Endothelial cell (in vitro differentiated cells): ENCODE data around the gene DNAJB8. TPM values are rescaled to one million over a fixed set of nuclear protein-coding genes. Genes with fewer than 3 reads are reported as not detected.

Source experiments
- DNase-seq: peaks from one replicate; pipeline ENCODE4 v3.0.0; 2021; ENCODE audit warnings: low spot score
- H3K27ac Mint-ChIP-seq: one replicate; pipeline ENCODE4 v1.8.0; 2021; ENCODE audit warnings: mixed read lengths, inconsistent platforms; ENCODE audit not compliant: unreplicated experiment
- H3K27me3 Mint-ChIP-seq: one replicate; pipeline ENCODE4 v1.8.0; 2021; ENCODE audit warnings: mild to moderate bottlenecking, moderate library complexity, mixed read lengths, inconsistent platforms; ENCODE audit not compliant: unreplicated experiment
- H3K36me3 Mint-ChIP-seq: one replicate; pipeline ENCODE4 v1.8.0; 2021; ENCODE audit warnings: mild to moderate bottlenecking, low read depth, mixed read lengths, inconsistent platforms; ENCODE audit not compliant: unreplicated experiment
- H3K4me1 Mint-ChIP-seq: one replicate; pipeline ENCODE4 v1.8.0; 2021; ENCODE audit warnings: mild to moderate bottlenecking, mixed read lengths, inconsistent platforms; ENCODE audit not compliant: unreplicated experiment
- H3K4me3 Mint-ChIP-seq: one replicate; pipeline ENCODE4 v1.8.0; 2021; ENCODE audit warnings: mild to moderate bottlenecking, mixed read lengths, inconsistent platforms; ENCODE audit not compliant: unreplicated experiment
- H3K9me3 Mint-ChIP-seq: one replicate; pipeline ENCODE4 v1.8.0; 2021; ENCODE audit warnings: mixed read lengths, inconsistent platforms; ENCODE audit not compliant: unreplicated experiment
- total RNA-seq: library from RNA; stranded (reverse); fragmentation: NEBNext Ultra II Directional; extraction: Animal tissue kit (Norgen Biotek cat#: 25700); gene quantifications from one replicate; pipeline ENCODE4 v1.2.1, GENCODE V29; 2021; ENCODE audit not compliant: unreplicated experiment
- TF ChIP-seq, protein P1 (sequence below): fragments of 200-600 bp; sonication (generic); IDR thresholded peaks from one replicate; pipeline ENCODE4 v1.5.0; 2021; ENCODE audit warnings: antibody characterized with exemption; ENCODE audit not compliant: unreplicated experiment

DNAJB8 gene
- total RNA-seq, 1 donor from 2014 or later, result not detected

DNA sequence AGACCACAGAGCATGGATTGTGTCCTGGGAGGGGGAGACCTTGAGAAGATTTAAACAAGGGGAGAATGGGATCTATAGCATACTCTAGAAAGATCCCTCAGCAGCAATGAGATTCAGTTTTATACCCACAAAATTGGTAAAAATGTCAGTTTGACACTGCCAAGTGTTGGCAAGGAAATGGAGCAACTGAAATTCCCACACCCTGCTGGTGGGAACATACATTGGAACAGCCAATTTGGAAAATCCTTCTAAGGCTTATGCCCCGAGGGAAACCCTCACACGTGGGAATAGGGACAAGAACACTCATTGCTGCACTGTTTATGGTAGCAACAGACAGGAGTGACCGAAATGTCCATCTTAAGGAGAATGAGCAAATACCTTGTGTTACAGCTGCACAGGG, 5.0 kb upstream of the DNAJB8 start:
- H3K27ac Mint-ChIP-seq, result no peak overlapping the region
- no peak for DNase-seq
- TF ChIP-seq, protein P1, sequence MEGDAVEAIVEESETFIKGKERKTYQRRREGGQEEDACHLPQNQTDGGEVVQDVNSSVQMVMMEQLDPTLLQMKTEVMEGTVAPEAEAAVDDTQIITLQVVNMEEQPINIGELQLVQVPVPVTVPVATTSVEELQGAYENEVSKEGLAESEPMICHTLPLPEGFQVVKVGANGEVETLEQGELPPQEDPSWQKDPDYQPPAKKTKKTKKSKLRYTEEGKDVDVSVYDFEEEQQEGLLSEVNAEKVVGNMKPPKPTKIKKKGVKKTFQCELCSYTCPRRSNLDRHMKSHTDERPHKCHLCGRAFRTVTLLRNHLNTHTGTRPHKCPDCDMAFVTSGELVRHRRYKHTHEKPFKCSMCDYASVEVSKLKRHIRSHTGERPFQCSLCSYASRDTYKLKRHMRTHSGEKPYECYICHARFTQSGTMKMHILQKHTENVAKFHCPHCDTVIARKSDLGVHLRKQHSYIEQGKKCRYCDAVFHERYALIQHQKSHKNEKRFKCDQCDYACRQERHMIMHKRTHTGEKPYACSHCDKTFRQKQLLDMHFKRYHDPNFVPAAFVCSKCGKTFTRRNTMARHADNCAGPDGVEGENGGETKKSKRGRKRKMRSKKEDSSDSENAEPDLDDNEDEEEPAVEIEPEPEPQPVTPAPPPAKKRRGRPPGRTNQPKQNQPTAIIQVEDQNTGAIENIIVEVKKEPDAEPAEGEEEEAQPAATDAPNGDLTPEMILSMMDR, result no peak
- no peak overlapping the region for H3K4me3 Mint-ChIP-seq
- H3K9me3 Mint-ChIP-seq, result no peaks in the 10 kb centered on the region
- H3K27me3 Mint-ChIP-seq, result peaks cover 5% of the 10 kb centered on the region
- peaks cover 6% of the 10 kb centered on the region for H3K36me3 Mint-ChIP-seq
- peaks cover 8% of the 10 kb centered on the region for H3K4me1 Mint-ChIP-seq

DNA sequence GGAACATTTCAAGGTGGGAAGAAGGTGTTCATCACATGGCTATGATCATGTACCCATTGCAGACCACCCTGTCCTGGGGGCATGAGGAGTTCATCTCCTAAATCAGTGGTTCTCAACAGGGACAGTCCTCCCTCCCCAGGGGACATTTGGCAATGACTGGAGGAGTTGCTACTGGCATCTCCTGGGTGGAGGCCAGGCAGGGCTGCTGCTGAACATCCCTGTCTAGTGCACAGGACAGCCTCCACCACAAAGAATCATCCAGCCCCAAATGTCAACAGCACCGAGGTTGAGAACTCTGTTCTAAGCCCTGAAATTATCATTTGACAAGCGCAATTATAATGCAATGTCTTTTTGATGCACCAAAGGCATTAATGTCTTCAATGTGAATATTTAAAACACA, 4.4 kb upstream of the DNAJB8 start:
- peaks cover 6% of the 10 kb centered on the region for H3K36me3 Mint-ChIP-seq
- DNase-seq, result no peak
- H3K27me3 Mint-ChIP-seq, result peaks cover 9% of the 10 kb centered on the region
- no peaks in the 10 kb centered on the region for H3K9me3 Mint-ChIP-seq
- peaks cover 6% of the 10 kb centered on the region for H3K4me1 Mint-ChIP-seq
- peak overlapping the region; percentile 14 for H3K27ac Mint-ChIP-seq
- no peak overlapping the region for H3K4me3 Mint-ChIP-seq
- TF ChIP-seq, protein P1, result no peak

- Mint-ChIP-seq H3K4me1 (peaks cover 4% of the 10 kb centered on the region), H3K27ac (no peak overlapping the region), H3K36me3 (peaks cover 10% of the 10 kb centered on the region), H3K27me3 (peaks cover 11% of the 10 kb centered on the region), H3K4me3 (no peak overlapping the region), H3K9me3 (no peaks in the 10 kb centered on the region)
- DNase-seq, result no peak
- TF ChIP-seq, protein P1, result no peak
Observed at GRCh38 chr3:128470134-128470899, 3.6 kb upstream of the DNAJB8 start.

- Mint-ChIP-seq H3K36me3 (peaks cover 12% of the 10 kb centered on the region), H3K4me1 (peaks cover 4% of the 10 kb centered on the region), H3K27ac (no peak overlapping the region), H3K27me3 (peaks cover 13% of the 10 kb centered on the region), H3K4me3 (no peak overlapping the region), H3K9me3 (no peaks in the 10 kb centered on the region)
- no peak for DNase-seq
- TF ChIP-seq, protein P1, result no peak
Observed at GRCh38 chr3:128469556-128469955, 2.9 kb upstream of the DNAJB8 start.

DNA sequence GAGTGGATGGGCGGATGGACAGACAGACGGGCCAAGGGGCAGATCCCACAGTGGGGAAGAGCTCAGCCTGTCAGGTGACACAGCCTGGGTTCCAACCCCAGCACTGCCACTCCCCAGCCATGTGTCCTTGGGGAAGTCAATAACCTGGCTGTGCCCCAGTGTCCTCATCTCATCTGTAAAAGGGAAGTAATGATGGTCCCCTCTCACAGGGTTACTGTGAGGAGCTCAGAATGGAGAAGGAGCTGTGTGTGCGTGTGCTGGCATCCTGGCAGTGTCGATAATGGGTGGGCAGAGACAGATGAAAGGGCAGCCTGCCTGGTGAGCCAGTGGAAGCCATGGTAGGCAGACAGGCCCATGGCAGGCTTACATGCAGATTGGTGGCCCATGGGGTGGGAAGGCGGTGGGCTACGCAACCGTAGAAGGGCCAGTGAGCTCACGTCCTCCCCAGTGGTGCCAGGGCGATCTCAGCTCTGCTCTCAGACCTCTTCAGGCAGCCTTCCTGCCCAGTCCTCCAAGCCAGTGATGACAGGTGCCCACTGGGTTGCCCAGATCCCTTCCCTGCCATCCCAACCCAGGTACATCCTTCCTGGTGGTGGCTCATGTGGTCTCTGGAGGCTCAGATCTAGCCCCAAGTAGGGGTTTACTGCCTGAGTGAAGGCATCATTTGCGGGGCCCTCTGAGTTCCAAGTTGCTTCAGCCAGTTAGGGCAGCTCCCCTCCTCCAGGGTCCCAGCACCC, 2.3 kb upstream of the DNAJB8 start:
- no peak for DNase-seq
- H3K4me3 Mint-ChIP-seq, result no peak overlapping the region
- H3K36me3 Mint-ChIP-seq, result peaks cover 12% of the 10 kb centered on the region
- H3K4me1 Mint-ChIP-seq, result peaks cover 8% of the 10 kb centered on the region
- H3K27me3 Mint-ChIP-seq, result peaks cover 13% of the 10 kb centered on the region
- H3K9me3 Mint-ChIP-seq, result no peaks in the 10 kb centered on the region
- TF ChIP-seq, protein P1, result no peak
- H3K27ac Mint-ChIP-seq, result no peak overlapping the region
